GOT3 (cell line): ENCODE data around the gene KCNQ2.

Experiments used
- DNase-seq: peaks from one replicate; lab custom pipeline; 2025; ENCODE audit warnings: mixed read lengths; lab: John Stamatoyannopoulos, UW

The KCNQ2 gene

GRCh38 chr20:63501818-63502670, 29.6 kb upstream of the KCNQ2 start:
- no peak for DNase-seq

GRCh38 chr20:63500902-63501817, 28.7 kb upstream of the KCNQ2 start:
- DNase-seq: no peak

- DNase-seq: no peak
These were observed 27.9 kb upstream of the KCNQ2 start for GRCh38 chr20:63500151-63500901.

- no peak for DNase-seq
These were observed 27.0 kb upstream of the KCNQ2 start for GRCh38 chr20:63499338-63499969.

- DNase-seq: no peak
These were observed 26.5 kb upstream of the KCNQ2 start, which contains the start of gene EEF1A2 for GRCh38 chr20:63498960-63499337. TSS of gene EEF1A2 (minus strand) at chr20:63499083. CDS start at chr20:63497763, 1,320 bp downstream.

GRCh38 chr20:63497946-63498935, 25.8 kb upstream of the KCNQ2 start:
- DNase-seq: no peak

- DNase-seq: no peak
These were observed 24.9 kb upstream of the KCNQ2 start for GRCh38 chr20:63497138-63497945.

- DNase-seq: no peak
These were observed 24.2 kb upstream of the KCNQ2 start for GRCh38 chr20:63496596-63497120.

- no peak for DNase-seq
These were observed 23.5 kb upstream of the KCNQ2 start for GRCh38 chr20:63495741-63496595.

GRCh38 chr20:63495167-63495720, 22.8 kb upstream of the KCNQ2 start:
- DNase-seq: no peak

- no peak for DNase-seq
These were observed 22.1 kb upstream of the KCNQ2 start for GRCh38 chr20:63494420-63495166.

- no peak for DNase-seq
These were observed 21.6 kb upstream of the KCNQ2 start for GRCh38 chr20:63494084-63494419.

GRCh38 chr20:63493563-63494020, 21.1 kb upstream of the KCNQ2 start:
- no peak for DNase-seq

- no peak for DNase-seq
These were observed 20.5 kb upstream of the KCNQ2 start for GRCh38 chr20:63492982-63493381.

GRCh38 chr20:63492518-63492917, 20.1 kb upstream of the KCNQ2 start:
- DNase-seq: no peak

- DNase-seq: no peak
These were observed 19.3 kb upstream of the KCNQ2 start for GRCh38 chr20:63491635-63492230.

- DNase-seq: no peak
These were observed 18.6 kb upstream of the KCNQ2 start for GRCh38 chr20:63491078-63491477.
